ENCODE results near the gene PPIL6.

Gene PPIL6

DNA sequence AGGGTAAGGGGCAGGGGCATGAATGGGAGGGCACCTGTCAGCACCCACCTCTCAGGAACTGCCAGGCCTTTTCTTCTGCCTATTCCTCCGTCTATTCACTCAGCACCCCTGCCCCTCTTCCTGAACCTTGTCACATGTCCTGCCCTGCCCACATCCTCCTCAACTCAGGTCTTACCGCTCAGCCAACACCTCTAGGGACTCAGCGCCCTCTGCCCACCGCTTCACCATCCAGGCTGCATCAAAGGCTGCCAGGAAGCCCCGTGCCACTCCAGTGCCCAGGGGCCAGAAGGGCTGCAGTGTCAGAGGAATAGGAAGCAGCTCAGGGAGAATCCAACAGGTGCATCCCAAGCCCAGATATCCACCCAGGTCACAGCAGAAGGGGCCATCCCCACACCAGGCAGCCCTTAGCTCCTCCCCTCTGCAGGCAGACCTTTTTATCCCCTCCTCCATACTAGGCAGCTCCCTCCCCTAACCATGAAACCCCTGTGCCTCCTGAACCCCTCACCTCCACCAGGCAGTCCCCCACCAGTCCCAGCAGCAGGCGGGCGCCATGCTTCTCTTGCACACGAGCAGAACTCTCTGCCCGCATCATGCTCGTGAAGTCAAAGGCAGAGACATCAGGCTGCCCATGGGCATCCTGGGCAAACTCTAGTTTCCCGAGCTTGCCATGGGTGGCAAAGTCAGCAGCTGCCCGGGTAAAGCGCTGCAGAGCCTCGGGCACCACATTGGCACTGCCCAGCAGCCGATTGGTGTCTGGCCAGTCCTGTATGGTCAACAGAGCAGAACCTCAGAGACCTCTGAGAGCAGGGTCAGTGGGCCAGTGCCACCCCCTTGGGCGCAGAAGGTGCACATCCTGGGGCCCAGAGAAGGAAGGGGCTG is 9.6 kb upstream of the PPIL6 start:
- Histone ChIP-seq H3K9ac (ENCODE audit: low read length) (no peak overlapping the region), H4K20me1 (ENCODE audit: insufficient read depth, low read length) (no peaks in the 10 kb centered on the region), H3K79me2 (ENCODE audit: low read length) (no peaks in the 10 kb centered on the region; the same call in 1 of the 2 replicates), H3K9me3 (ENCODE audit: insufficient read depth, low read length) (no peaks in the 10 kb centered on the region), H2AFZ (ENCODE audit: low read depth, low read length) (no peak overlapping the region), H3K4me2 (ENCODE audit: low read length) (no peak overlapping the region), H3K36me3 (replicated peaks; ENCODE audit: low read depth, low read length) (no peaks in the 10 kb centered on the region), H3K4me3 (ENCODE audit: low read length) (no peak overlapping the region), H3K4me1 (ENCODE audit: low read length) (peaks cover 9% of the 10 kb centered on the region), H3K27ac (ENCODE audit: low read length) (no peak overlapping the region), H3K27me3 (ENCODE audit: low read depth, low read length) (no peaks in the 10 kb centered on the region)
- TF ChIP-seq CTCF (IDR thresholded peaks at IDR 0.05; ENCODE audit: low read depth, low read length) (no peak), EZH2phosphoT487 (IDR thresholded peaks at IDR 0.05; ENCODE audit: low read depth) (no peak)

DNA sequence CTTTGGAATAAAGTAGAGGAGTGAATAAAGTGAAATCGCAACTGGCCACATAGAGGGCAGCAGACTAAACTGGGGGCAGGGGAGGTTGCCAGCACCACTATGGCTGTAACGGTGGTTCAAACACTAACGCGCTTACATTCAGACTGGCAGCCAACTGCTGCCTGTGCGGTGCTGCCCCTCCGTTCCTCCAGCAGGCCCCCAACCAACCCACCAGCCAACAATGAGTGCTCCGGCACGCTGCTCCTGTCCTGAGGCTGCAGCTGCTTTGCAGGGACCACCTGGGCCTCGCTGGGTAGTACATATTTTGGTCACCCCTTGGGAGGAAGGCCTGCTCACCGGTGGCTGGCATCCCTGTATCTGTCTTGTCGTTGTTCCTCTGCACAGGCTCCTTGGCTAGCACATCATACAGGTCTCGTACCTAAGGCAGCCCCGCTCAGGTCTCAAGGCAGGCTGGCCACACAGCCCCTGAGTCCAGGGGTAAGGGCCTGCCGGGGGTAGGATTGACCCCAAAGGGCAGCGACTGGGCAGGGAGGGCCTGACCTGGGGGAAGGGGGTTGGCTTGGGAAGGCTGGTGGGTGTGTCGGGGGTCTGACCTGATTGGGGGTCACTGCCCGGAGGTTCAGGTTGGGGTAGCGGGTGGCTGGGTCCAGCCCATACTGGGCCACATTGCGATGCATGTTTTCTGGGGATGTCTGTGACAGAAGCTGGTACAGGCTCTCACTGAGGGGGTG is 8.8 kb upstream of the PPIL6 start:
- H3K27me3 ChIP-seq (ENCODE audit: low read depth, low read length): no peaks in the 10 kb centered on the region
- peaks cover 6% of the 10 kb centered on the region for H3K4me1 ChIP-seq (ENCODE audit: low read length)
- H3K4me3 ChIP-seq (ENCODE audit: low read length): no peak overlapping the region
- no peak overlapping the region for H3K4me2 ChIP-seq (ENCODE audit: low read length)
- H3K27ac ChIP-seq (ENCODE audit: low read length): no peak overlapping the region
- no peak overlapping the region for H2AFZ ChIP-seq (ENCODE audit: low read depth, low read length)
- no peaks in the 10 kb centered on the region for H3K9me3 ChIP-seq (ENCODE audit: insufficient read depth, low read length)
- no peaks in the 10 kb centered on the region; the same call in 1 of the 2 replicates for H3K79me2 ChIP-seq (ENCODE audit: low read length)
- peaks cover 3% of the 10 kb centered on the region for H3K36me3 ChIP-seq (replicated peaks; ENCODE audit: low read depth, low read length)
- H3K9ac ChIP-seq (ENCODE audit: low read length): no peak overlapping the region
- TF ChIP-seq CTCF (IDR thresholded peaks at IDR 0.05; ENCODE audit: low read depth, low read length) (no peak), EZH2phosphoT487 (IDR thresholded peaks at IDR 0.05; ENCODE audit: low read depth) (no peak)
- no peaks in the 10 kb centered on the region for H4K20me1 ChIP-seq (ENCODE audit: insufficient read depth, low read length)

- no peak overlapping the region for H3K4me3 ChIP-seq (ENCODE audit: low read length)
- no peaks in the 10 kb centered on the region for H3K79me2 ChIP-seq (ENCODE audit: low read length)
- H3K9me3 ChIP-seq (ENCODE audit: insufficient read depth, low read length): no peaks in the 10 kb centered on the region
- TF ChIP-seq EZH2phosphoT487 (IDR thresholded peaks at IDR 0.05; ENCODE audit: low read depth): no peak
- no peak for TF ChIP-seq CTCF (IDR thresholded peaks at IDR 0.05; ENCODE audit: low read depth, low read length)
- no peaks in the 10 kb centered on the region for H3K27me3 ChIP-seq (ENCODE audit: low read depth, low read length)
- H3K36me3 ChIP-seq (replicated peaks; ENCODE audit: low read depth, low read length): peaks cover 3% of the 10 kb centered on the region
- H4K20me1 ChIP-seq (ENCODE audit: insufficient read depth, low read length): no peaks in the 10 kb centered on the region
- H3K27ac ChIP-seq (ENCODE audit: low read length): no peak overlapping the region
- no peak overlapping the region for H3K9ac ChIP-seq (ENCODE audit: low read length)
- no peak overlapping the region for H3K4me2 ChIP-seq (ENCODE audit: low read length)
- peaks cover under 1% of the 10 kb centered on the region for H3K4me1 ChIP-seq (ENCODE audit: low read length)
- H2AFZ ChIP-seq (ENCODE audit: low read depth, low read length): no peak overlapping the region
These were observed 8.2 kb upstream of the PPIL6 start for GRCh38 chr6:109448615-109449014.

DNA sequence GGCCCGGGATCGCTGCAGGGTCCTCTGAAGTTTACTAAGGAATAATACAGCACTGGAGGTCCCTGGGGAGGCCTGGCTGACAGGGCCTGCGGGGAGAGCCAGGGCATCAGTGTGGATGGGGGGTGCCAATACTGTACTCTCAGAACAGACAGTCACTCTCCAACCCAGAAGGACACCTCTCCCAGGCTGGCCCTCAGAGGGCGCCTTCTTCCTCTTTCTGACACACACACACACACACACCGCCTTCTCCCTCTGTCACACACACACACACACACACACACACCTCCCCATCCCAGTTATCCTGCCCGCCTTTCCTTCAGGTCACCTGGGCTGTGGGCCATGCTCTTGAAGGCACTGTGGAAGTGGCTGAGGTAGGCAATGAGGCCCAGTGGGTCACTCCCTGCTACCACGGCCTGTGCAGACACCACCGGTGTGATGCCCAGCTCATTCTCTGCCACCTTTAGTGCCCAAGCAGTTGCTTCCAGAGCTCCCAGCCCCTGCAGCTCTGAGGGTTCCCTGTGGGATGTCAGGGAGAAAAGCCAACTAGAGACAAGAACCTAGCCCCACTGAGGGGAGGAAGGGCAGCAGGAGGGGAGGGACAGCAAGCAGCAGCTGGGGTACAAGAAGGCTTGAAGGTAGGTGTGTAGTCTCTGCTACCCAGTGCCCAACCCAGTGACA is 7.6 kb upstream of the PPIL6 start:
- no peak overlapping the region for H2AFZ ChIP-seq (ENCODE audit: low read depth, low read length)
- no peak overlapping the region for H3K4me3 ChIP-seq (ENCODE audit: low read length)
- peaks cover 3% of the 10 kb centered on the region for H3K36me3 ChIP-seq (replicated peaks; ENCODE audit: low read depth, low read length)
- H3K79me2 ChIP-seq (ENCODE audit: low read length): no peaks in the 10 kb centered on the region
- TF ChIP-seq EZH2phosphoT487 (IDR thresholded peaks at IDR 0.05; ENCODE audit: low read depth) (no peak), CTCF (IDR thresholded peaks at IDR 0.05; ENCODE audit: low read depth, low read length) (no peak; the same call in 1 of the 2 replicates)
- no peaks in the 10 kb centered on the region for H3K27me3 ChIP-seq (ENCODE audit: low read depth, low read length)
- H3K27ac ChIP-seq (ENCODE audit: low read length): no peak overlapping the region
- no peaks in the 10 kb centered on the region for H3K4me1 ChIP-seq (ENCODE audit: low read length)
- H3K4me2 ChIP-seq (ENCODE audit: low read length): no peak overlapping the region
- H3K9me3 ChIP-seq (ENCODE audit: insufficient read depth, low read length): no peaks in the 10 kb centered on the region
- H3K9ac ChIP-seq (ENCODE audit: low read length): no peak overlapping the region
- H4K20me1 ChIP-seq (ENCODE audit: insufficient read depth, low read length): no peaks in the 10 kb centered on the region

Data from OCI-LY3 (cell line).